Eye (tissue), 1 donor: ENCODE measurements around the gene FBP1.
"Not testable (repeated sequence)": the region's sequence is repeated elsewhere in the genome, so short reads cannot be mapped to it uniquely, and the experiment has no call there.

Experiments used
- DNase-seq: peaks from one replicate; pipeline ENCODE4 v3.0.0-alpha.2; 2015

FBP1 gene

GRCh38 chr9:94568972-94569712 is 70.2 kb downstream of the FBP1 start:
- no peak for DNase-seq

GRCh38 chr9:94568250-94568889 is 70.9 kb downstream of the FBP1 start:
- DNase-seq, result no peak

GRCh38 chr9:94567271-94567670 is 72.0 kb downstream of the FBP1 start:
- DNase-seq, result no peak

GRCh38 chr9:94566550-94566949 is 72.8 kb downstream of the FBP1 start:
- no peak for DNase-seq

GRCh38 chr9:94564279-94564678 is 75.0 kb downstream of the FBP1 start:
- not testable (repeated sequence) for DNase-seq

GRCh38 chr9:94563548-94563947 is 75.8 kb downstream of the FBP1 start:
- DNase-seq, result no peak

- DNase-seq, result no peak
Measured at GRCh38 chr9:94560237-94560636, 79.1 kb downstream of the FBP1 start.

GRCh38 chr9:94557376-94557775 is 81.9 kb downstream of the FBP1 start:
- DNase-seq, result no peak

- peak; percentile 13 for DNase-seq
Measured at GRCh38 chr9:94554439-94555331, 84.6 kb downstream of the FBP1 start, which contains the start of gene PCAT7. Gene PCAT7, plus strand, starts transcription at chr9:94555083.

- DNase-seq, result no peak
Measured at GRCh38 chr9:94554078-94554438, 85.3 kb downstream of the FBP1 start.
